Stomach smooth muscle (tissue), 2 donors: Measurements from ENCODE around the gene RAD51B.
A peak's percentile ranks its signal among the peaks of the same experiment; 100 is the strongest.

Source experiments
- H3K27ac ChIP-seq: one replicate; pipeline ENCODE4 v1.7.0; 2013; ENCODE audit warnings: mild to moderate bottlenecking, low read length, inconsistent platforms
- H3K27me3 ChIP-seq, 2 donors: one replicate each; pipeline ENCODE4 v1.7.0; 2013; ENCODE audit warnings: low read length in 2 of 2; ENCODE audit not compliant: insufficient read depth in 2 of 2, control insufficient read depth in 1 of 2
- H3K36me3 ChIP-seq, 2 donors: one replicate each; pipeline ENCODE4 v1.7.0; 2013; ENCODE audit warnings: low read length in 2 of 2; ENCODE audit not compliant: control insufficient read depth in 2 of 2, insufficient read depth in 2 of 2
- H3K4me1 ChIP-seq: one replicate; pipeline ENCODE4 v1.7.0; 2013; ENCODE audit warnings: low read length; ENCODE audit not compliant: control insufficient read depth, insufficient read depth
- H3K4me3 ChIP-seq, 2 donors: one replicate each; pipeline ENCODE4 v1.7.0; 2013; ENCODE audit warnings: low read length in 2 of 2
- H3K9ac ChIP-seq, 2 donors: one replicate each; pipeline ENCODE4 v1.7.0; 2013; ENCODE audit warnings: low read length in 2 of 2, mild to moderate bottlenecking in 1 of 2
- H3K9me3 ChIP-seq, 2 donors: one replicate each; pipeline ENCODE4 v1.7.0; 2013; ENCODE audit warnings: low read length in 2 of 2; ENCODE audit not compliant: control insufficient read depth in 2 of 2
- donor health status: healthy.
- donor health status: Pancreatic carcinoma.

The RAD51B gene

DNA sequence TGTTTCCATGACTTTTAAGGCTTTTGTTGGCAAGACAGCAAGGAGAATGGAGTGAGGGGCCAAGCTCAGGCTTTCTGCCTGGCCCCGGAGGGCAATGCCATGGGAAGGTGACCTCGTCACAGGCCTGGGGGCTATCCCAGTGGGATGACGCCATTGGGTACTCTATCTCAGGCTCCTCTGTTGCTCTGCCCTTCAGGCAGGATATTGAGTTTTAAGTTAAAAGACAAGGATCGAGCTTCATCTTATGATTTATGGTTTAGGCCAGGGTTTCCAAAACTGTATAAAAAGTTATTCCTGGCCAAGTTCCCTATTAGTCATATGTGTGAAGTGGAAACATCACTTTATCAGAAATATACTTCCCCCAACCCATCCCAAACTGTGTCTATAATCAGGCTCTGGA, 845.6 kb downstream of the RAD51B start:
- H3K9ac ChIP-seq = peak overlapping the region in 1 of 2 donors; percentile 35
- H3K27me3 ChIP-seq = no peaks in the 10 kb centered on the region
- no peaks in the 10 kb centered on the region for H3K36me3 ChIP-seq
- H3K4me3 ChIP-seq = peak overlapping the region; percentile 11 to 49
- H3K27ac ChIP-seq = peak overlapping the region; percentile 79
- peaks cover 69% of the 10 kb centered on the region for H3K4me1 ChIP-seq
- H3K9me3 ChIP-seq = no peaks in the 10 kb centered on the region

DNA sequence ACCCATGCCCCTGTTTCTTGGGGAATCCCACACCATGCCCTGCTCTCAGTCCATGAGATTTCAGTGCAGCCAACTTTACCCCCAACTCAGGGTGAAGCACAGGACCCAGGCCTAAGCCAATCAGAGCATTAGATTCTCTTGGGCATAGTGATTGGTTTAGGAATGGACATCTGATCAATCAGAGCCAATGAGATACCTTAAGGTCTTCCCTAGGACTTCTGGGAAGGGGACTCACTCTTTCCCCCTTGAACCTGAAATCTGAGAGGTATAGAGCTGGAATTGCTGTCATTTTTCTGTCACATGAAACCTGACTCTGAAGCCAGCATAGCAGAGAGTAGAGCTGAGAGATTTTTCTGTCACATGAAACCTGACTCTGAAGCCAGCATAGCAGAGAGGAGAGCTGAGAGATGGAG, 846.2 kb downstream of the RAD51B start:
- peaks cover 72% of the 10 kb centered on the region for H3K4me1 ChIP-seq
- H3K27ac ChIP-seq = peak overlapping the region; percentile 79
- no peaks in the 10 kb centered on the region for H3K27me3 ChIP-seq
- H3K36me3 ChIP-seq = no peaks in the 10 kb centered on the region
- no peaks in the 10 kb centered on the region for H3K9me3 ChIP-seq
- H3K4me3 ChIP-seq = no peak overlapping the region
- peak overlapping the region; percentile 32 to 58 for H3K9ac ChIP-seq

- H3K27me3 ChIP-seq = no peaks in the 10 kb centered on the region
- no peaks in the 10 kb centered on the region for H3K9me3 ChIP-seq
- H3K4me3 ChIP-seq = peak overlapping the region in 1 of 2 donors; percentile 8
- no peaks in the 10 kb centered on the region for H3K36me3 ChIP-seq
- peak overlapping the region; percentile 79 for H3K27ac ChIP-seq
- peaks cover 76% of the 10 kb centered on the region for H3K4me1 ChIP-seq
- H3K9ac ChIP-seq = peak overlapping the region; percentile 21 to 32
These were observed 846.7 kb downstream of the RAD51B start for GRCh38 chr14:68666236-68666635.

DNA sequence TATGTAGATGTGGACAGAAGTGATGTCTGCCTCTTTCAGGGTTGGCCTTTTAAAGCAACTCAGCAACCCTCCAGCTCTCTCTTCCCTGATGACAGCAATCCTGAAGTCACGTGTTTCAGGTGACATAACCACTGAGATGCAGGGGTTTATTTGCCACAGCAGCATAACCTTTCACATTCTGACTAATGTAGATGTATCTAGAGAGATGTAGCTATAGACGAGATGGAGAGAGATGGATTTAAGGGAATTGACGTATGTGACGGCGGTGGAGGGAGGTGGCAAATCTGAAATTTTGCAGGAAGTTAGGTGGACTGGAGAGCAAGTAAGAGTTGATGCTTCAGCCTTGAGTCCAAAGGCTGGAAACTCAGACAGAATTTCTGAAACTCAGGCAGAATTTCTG, 847.3 kb downstream of the RAD51B start:
- peak overlapping the region in 1 of 2 donors; percentile 29 for H3K9ac ChIP-seq
- H3K4me3 ChIP-seq = peak overlapping the region in 1 of 2 donors; percentile 8

GRCh38 chr14:68667313-68667791, 847.8 kb downstream of the RAD51B start:
- Histone ChIP-seq H3K9ac (no peak overlapping the region), H3K36me3 (no peaks in the 10 kb centered on the region), H3K9me3 (no peaks in the 10 kb centered on the region), H3K27me3 (no peaks in the 10 kb centered on the region), H3K27ac (peak overlapping the region; percentile 79), H3K4me1 (peaks cover 86% of the 10 kb centered on the region), H3K4me3 (no peak overlapping the region)

More for the DNA sequence above, 847.3 kb downstream of the RAD51B start:
- Histone ChIP-seq H3K4me1 (peaks cover 82% of the 10 kb centered on the region), H3K27me3 (no peaks in the 10 kb centered on the region), H3K36me3 (no peaks in the 10 kb centered on the region), H3K27ac (peak overlapping the region; percentile 79), H3K9me3 (no peaks in the 10 kb centered on the region)

DNA sequence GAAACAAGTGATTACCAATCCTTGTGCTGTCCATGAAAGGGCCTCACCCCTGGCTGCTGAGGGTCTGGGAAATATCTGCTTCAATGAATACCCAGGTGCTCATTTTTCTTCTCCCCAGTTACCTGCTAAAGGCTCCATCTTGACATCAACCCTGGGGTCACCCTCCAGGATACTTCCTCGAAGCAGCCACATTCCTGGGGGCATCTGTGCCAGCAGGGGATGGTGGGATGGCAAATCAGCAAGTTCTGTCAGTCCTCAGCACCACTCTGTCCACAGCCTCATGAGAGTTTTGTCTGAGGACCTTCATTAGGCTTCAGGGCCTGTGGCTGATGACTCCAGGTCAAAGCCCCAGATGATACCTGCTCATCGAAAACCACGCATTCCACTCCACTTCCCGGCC, 848.4 kb downstream of the RAD51B start:
- H3K4me3 ChIP-seq = peak overlapping the region in 1 of 2 donors; percentile 35
- no peaks in the 10 kb centered on the region for H3K27me3 ChIP-seq
- no peaks in the 10 kb centered on the region for H3K9me3 ChIP-seq
- H3K36me3 ChIP-seq = no peaks in the 10 kb centered on the region
- H3K4me1 ChIP-seq = peaks cover 86% of the 10 kb centered on the region
- peak overlapping the region; percentile 79 for H3K27ac ChIP-seq
- H3K9ac ChIP-seq = peak overlapping the region in 1 of 2 donors; percentile 34

GRCh38 chr14:68668531-68668930, 849.0 kb downstream of the RAD51B start:
- Histone ChIP-seq H3K36me3 (no peaks in the 10 kb centered on the region), H3K27ac (peak overlapping the region; percentile 79), H3K9me3 (no peaks in the 10 kb centered on the region), H3K9ac (no peak overlapping the region), H3K4me3 (no peak overlapping the region), H3K27me3 (no peaks in the 10 kb centered on the region), H3K4me1 (peaks cover 81% of the 10 kb centered on the region)

GRCh38 chr14:68669111-68669511, 849.5 kb downstream of the RAD51B start:
- no peaks in the 10 kb centered on the region for H3K36me3 ChIP-seq
- H3K9me3 ChIP-seq = no peaks in the 10 kb centered on the region
- peak overlapping the region; percentile 79 for H3K27ac ChIP-seq
- H3K9ac ChIP-seq = peak overlapping the region in 1 of 2 donors; percentile 21
- no peaks in the 10 kb centered on the region for H3K27me3 ChIP-seq
- peaks cover 78% of the 10 kb centered on the region for H3K4me1 ChIP-seq
- no peak overlapping the region for H3K4me3 ChIP-seq

GRCh38 chr14:68669603-68670358, 850.2 kb downstream of the RAD51B start:
- H3K27ac ChIP-seq = peak overlapping the region; percentile 79
- peak overlapping the region in 1 of 2 donors; percentile 15 for H3K4me3 ChIP-seq
- no peak overlapping the region for H3K9ac ChIP-seq
- H3K9me3 ChIP-seq = no peaks in the 10 kb centered on the region
- no peaks in the 10 kb centered on the region for H3K27me3 ChIP-seq
- peaks cover 71% of the 10 kb centered on the region for H3K4me1 ChIP-seq
- no peaks in the 10 kb centered on the region for H3K36me3 ChIP-seq

GRCh38 chr14:68670359-68670715, 850.8 kb downstream of the RAD51B start:
- Histone ChIP-seq H3K4me3 (peak overlapping the region in 1 of 2 donors; percentile 15), H3K9ac (no peak overlapping the region), H3K9me3 (no peaks in the 10 kb centered on the region), H3K36me3 (no peaks in the 10 kb centered on the region), H3K4me1 (peaks cover 66% of the 10 kb centered on the region), H3K27me3 (no peaks in the 10 kb centered on the region), H3K27ac (peak overlapping the region; percentile 79)

GRCh38 chr14:68671909-68672308, 852.3 kb downstream of the RAD51B start:
- Histone ChIP-seq H3K4me3 (no peak overlapping the region), H3K27me3 (no peaks in the 10 kb centered on the region), H3K9me3 (no peaks in the 10 kb centered on the region), H3K9ac (no peak overlapping the region), H3K36me3 (no peaks in the 10 kb centered on the region), H3K27ac (peak overlapping the region; percentile 79), H3K4me1 (peaks cover 54% of the 10 kb centered on the region)
